K562 (cell line): ENCODE data around the gene AP2A2.

Experiments
- CREB3 ChIP-seq: fragments of 450-650 bp; conservative IDR thresholded peaks from 2 replicates; pipeline ENCODE4 v1.6.1; 2016; ENCODE audit warnings: missing genetic modification characterization, low read depth, mild to moderate bottlenecking, missing compliant biosample characterization, moderate library complexity
- CTCF ChIP-seq, 3 experiments: IDR thresholded peaks in 2 of 3; conservative IDR thresholded peaks in 1 of 3; 2 replicates each; pipeline ENCODE4 v1.5.1; 2011 to 2012; ENCODE audit warnings: low read length in 3 of 3, mild to moderate bottlenecking in 3 of 3, control low read depth in 2 of 3, improper control_type of control experiment in 1 of 3, inconsistent platforms in 1 of 3, low read depth in 1 of 3, mixed read lengths in 1 of 3, moderate library complexity in 1 of 3; ENCODE audit not compliant: insufficient read depth in 2 of 3
- EZH2 ChIP-seq: IDR thresholded peaks from 2 replicates; pipeline ENCODE4 v1.6.1; 2012; ENCODE audit warnings: low read depth, mild to moderate bottlenecking, inconsistent platforms, low read length, borderline replicate concordance
- THAP12 ChIP-seq: fragments of 250-450 bp; sonication (Bioruptor Pico); IDR thresholded peaks from 2 replicates; pipeline ENCODE4 v1.9.0; 2021; ENCODE audit warnings: mild to moderate bottlenecking, inconsistent platforms

- TF ChIP-seq CTCF (IDR thresholded peaks at IDR 0.05 in 2 of 3, conservative IDR thresholded peaks at IDR 0.05 in 1 of 3; ENCODE audit: insufficient read depth in 2 of 3, low read depth in 1 of 3, low read length in 3 of 3) (no peak), CREB3 (tag) (no peak), THAP12 (CRISPR knock-in tag) (no peak), EZH2 (no peak)
Observed at GRCh38 chr11:1007279-1007678, 81.6 kb downstream of the AP2A2 start.
